K562 (cell line): ENCODE data around the gene CCNDBP1.
"Not testable (repeated sequence)": the region's sequence is repeated elsewhere in the genome, so short reads cannot be mapped to it uniquely, and the experiment has no call there.

Experiments used
- ARNT ChIP-seq, 2 experiments: fragments of 450-650 bp; IDR thresholded peaks; 2 replicates each; pipeline ENCODE4 v1.6.1; 2016; ENCODE audit warnings: mild to moderate bottlenecking in 1 of 2
- ATF7 ChIP-seq: fragments of 450-650 bp; IDR thresholded peaks from 2 replicates; pipeline ENCODE4 v1.7.1; 2014; ENCODE audit warnings: mild to moderate bottlenecking, moderate library complexity
- BRF2 ChIP-seq: IDR thresholded peaks from 3 replicates; pipeline ENCODE4 v1.6.1; 2011; ENCODE audit warnings: borderline replicate concordance, mild to moderate bottlenecking; ENCODE audit not compliant: insufficient read length, insufficient read depth
- CTCF ChIP-seq, 3 experiments: IDR thresholded peaks in 2 of 3; conservative IDR thresholded peaks in 1 of 3; 2 replicates each; pipeline ENCODE4 v1.5.1; 2011 to 2012; ENCODE audit warnings: low read length in 3 of 3, mild to moderate bottlenecking in 3 of 3, control low read depth in 2 of 3, improper control_type of control experiment in 1 of 3, inconsistent platforms in 1 of 3, low read depth in 1 of 3, mixed read lengths in 1 of 3, moderate library complexity in 1 of 3; ENCODE audit not compliant: insufficient read depth in 2 of 3
- ESRRA ChIP-seq: fragments of 450-650 bp; IDR thresholded peaks from 2 replicates; pipeline ENCODE4 v1.6.1; 2014; ENCODE audit warnings: low read depth, mild to moderate bottlenecking, moderate library complexity, borderline replicate concordance
- ETV6 ChIP-seq, 3 experiments: fragments of 150-350 bp in 1 of 3; sonication (generic) in 1 of 3; formaldehyde crosslinking in 1 of 3; IDR thresholded peaks; 2 replicates each; pipeline versions ENCODE4 v1.6.1 to v1.8.0; 2014 to 2022; ENCODE audit warnings: borderline replicate concordance in 2 of 3, low read depth in 2 of 3, antibody characterized with exemption in 1 of 3, low read length in 1 of 3, mild to moderate bottlenecking in 1 of 3, missing genetic modification reagents in 1 of 3
- HBP1 ChIP-seq: fragments of 450-650 bp; formaldehyde crosslinking; IDR thresholded peaks from 2 replicates; pipeline ENCODE4 v1.4.0; 2022; ENCODE audit warnings: missing genetic modification characterization
- KAT2B ChIP-seq: IDR thresholded peaks from one replicate; pipeline ENCODE4 v1.6.1; 2012; ENCODE audit warnings: low read depth, mild to moderate bottlenecking, control low read depth, inconsistent platforms, low read length, moderate library complexity
- PML ChIP-seq: IDR thresholded peaks from 2 replicates; pipeline ENCODE4 v1.6.1; 2012; ENCODE audit warnings: low read length, inconsistent platforms
- POLR3G ChIP-seq: IDR thresholded peaks from 2 replicates; pipeline ENCODE4 v1.6.1; 2011; ENCODE audit not compliant: insufficient read length, insufficient replicate concordance; ENCODE audit errors: extremely low read depth
- PRMT5 ChIP-seq: sonication (generic); formaldehyde crosslinking; IDR thresholded peaks from 2 replicates; pipeline ENCODE4 v1.5.0; 2020; ENCODE audit warnings: missing genetic modification reagents
- RFX5 ChIP-seq: IDR thresholded peaks from 2 replicates; pipeline ENCODE4 v1.6.1; 2011; ENCODE audit warnings: low read depth, mild to moderate bottlenecking, improper control_type of control experiment, low read length
- ZNF134 ChIP-seq: fragments of 250-450 bp; sonication (Bioruptor Pico); conservative IDR thresholded peaks from 2 replicates; pipeline ENCODE4 v1.4.0; 2020

- not testable (repeated sequence) for TF ChIP-seq ETV6 (IDR thresholded peaks at IDR 0.05; ENCODE audit: borderline replicate concordance in 1 of 2, low read depth in 2 of 2, low read length in 1 of 2); ETV6 (CRISPR knock-in tag; IDR thresholded peaks at IDR 0.05; ENCODE audit: borderline replicate concordance); CTCF (IDR thresholded peaks at IDR 0.05 in 2 of 3, conservative IDR thresholded peaks at IDR 0.05 in 1 of 3; ENCODE audit: insufficient read depth in 2 of 3, low read depth in 1 of 3, low read length in 3 of 3); ARNT (IDR thresholded peaks at IDR 0.05); ESRRA; KAT2B; PML; RFX5; POLR3G; ZNF134 (CRISPR knock-in tag); BRF2; HBP1 (CRISPR knock-in tag); ATF7; PRMT5 (CRISPR knock-in tag)
Measured at GRCh38 chr15:43197773-43198172, 12.6 kb downstream of the CCNDBP1 start.
